HG03064 (cell line): ENCODE data around the gene CHIA.
"Not testable (repeated sequence)": the region's sequence is repeated elsewhere in the genome, so short reads cannot be mapped to it uniquely, and the experiment has no call there.

Experiments
- ATAC-seq: cut with Tn5 transposase; IDR thresholded peaks from one replicate; pipeline ENCODE4 v1.9.1; 2021; ENCODE audit warnings: low read depth; ENCODE audit not compliant: unreplicated experiment

The CHIA gene

DNA sequence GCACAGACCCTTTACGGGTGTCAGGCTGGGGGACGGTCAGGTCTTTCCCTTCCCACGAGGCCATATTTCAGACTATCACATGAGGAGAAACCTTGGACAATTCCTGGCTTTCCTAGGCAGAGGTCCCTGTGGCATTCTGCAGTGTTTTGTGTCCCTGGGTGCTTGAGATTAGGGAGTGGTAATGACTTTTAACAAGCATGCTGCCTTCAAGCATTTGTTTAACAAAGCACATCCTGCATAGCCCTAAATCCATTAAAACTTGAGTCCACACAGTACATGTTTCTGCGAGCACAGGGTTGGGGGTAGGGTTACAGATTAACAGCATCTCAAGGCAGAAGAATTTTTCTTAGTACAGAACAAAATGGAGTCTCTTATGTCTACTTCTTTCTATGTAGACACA lies 69.6 kb downstream of the CHIA start:
- ATAC-seq, result not testable (repeated sequence)

DNA sequence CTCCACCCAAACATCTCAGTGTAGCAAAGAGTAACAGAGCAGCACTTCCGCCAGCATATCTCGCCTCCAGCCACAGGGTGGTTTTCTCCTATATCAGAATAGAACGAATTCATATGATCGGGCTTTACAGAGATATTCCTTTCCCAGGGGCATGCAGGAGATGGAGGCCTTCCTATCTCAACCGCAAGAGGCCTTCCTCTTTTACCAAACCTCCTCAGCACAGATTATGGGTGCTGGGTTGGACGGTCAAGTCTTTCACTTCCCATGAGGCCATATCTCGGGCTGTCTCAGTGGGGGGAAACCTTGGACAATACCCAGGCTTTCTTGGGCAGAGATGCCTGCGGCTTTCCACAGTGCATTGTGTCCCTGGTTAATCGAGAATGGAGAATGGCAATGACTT lies 71.1 kb downstream of the CHIA start:
- no peak for ATAC-seq

DNA sequence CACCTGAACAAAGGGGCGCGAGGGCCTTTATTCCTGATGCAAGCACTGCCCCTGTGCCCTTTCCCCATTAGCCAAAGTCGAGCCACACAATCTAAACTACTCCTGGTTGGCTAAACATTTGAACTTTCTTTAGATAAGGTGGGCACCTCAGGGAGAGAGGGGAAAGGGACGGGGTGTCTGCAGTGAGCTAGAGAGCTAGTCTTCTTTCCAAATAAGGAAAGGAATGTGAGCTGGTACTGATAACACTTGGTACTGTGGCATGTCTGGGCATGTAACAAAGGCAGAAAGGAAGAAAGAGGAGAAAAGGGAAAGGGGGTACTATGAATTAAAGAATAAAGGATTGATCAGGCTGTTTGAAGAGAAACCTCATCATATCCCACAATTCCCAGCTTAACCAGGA lies 74.0 kb downstream of the CHIA start:
- ATAC-seq, result no peak

DNA sequence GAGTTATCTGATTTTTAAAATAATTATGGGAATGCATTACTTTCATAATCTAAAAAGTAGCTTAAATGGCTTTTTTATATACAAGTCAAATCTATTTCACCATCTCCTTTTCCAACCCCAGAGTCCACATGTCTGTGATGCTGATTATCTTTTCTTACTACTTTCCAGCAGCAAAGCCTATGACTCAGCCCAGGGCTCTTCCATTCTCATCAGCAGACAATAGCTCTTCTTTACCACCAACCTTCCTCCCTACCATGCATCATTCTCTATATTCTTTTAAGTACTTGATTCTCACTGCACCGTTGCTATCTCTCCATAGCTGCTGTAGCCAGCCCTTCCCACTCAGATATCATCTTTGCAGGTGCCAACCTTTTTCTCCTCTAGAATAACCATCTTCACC lies 75.6 kb downstream of the CHIA start:
- no peak for ATAC-seq

DNA sequence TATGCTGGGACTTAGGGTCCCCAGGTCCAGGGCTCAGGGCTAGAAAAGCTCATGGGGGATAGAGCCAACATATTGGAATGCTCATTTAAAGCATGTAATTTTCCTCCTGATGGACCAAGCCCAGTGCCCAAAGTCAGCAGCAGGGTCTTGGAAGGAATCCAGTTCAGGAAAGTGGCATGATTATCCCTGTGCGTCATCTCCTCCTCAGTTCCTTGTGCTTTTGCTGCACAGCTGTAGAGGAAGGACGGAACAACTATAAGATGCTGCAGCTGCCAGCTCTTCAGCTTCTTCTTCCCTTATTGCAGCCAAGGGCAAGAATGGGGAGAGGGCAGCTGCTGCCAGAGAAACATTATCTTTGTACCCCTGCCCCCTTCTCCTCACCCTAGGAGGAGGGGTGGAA lies 78.5 kb downstream of the CHIA start:
- ATAC-seq, result no peak

DNA sequence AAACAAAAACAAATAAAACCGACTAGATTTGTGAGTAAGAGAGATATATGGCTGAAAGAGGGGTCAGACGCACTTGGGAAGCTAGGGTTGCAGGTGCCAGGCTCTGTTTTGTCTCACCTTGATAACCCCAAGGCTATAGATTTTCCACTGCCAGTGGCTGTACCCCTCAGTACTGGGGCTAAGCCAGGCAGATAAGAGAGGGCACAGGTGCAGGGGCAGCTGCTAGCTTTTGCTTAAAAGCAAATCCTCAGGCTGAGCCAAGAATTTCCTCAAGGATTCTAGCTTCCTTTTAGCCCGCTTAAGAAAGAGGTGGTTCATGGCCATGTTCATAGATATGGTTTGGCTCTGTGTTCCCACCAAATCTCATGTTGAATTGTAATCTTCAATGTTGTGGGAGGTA lies 79.0 kb downstream of the CHIA start:
- no peak for ATAC-seq
